SU-DHL-6 (cell line): ENCODE results near the gene CLCC1.

Experiments used
- H2AFZ ChIP-seq: fragments of 200-600 bp; sonication (generic); 2 replicates; pipeline ENCODE4 v1.6.1; 2014; ENCODE audit warnings: low read depth, mild to moderate bottlenecking, moderate library complexity, mixed read lengths, antibody characterized with exemption, low read length; ENCODE audit not compliant: severe bottlenecking
- H3F3A ChIP-seq: fragments of 200-600 bp; shearing (Covaris generic); 2 replicates; pipeline ENCODE4 v1.6.0; 2016; ENCODE audit warnings: antibody characterized with exemption, mild to moderate bottlenecking; ENCODE audit not compliant: insufficient read depth
- H3K27ac ChIP-seq: fragments of 200-600 bp; sonication (generic); 2 replicates; pipeline ENCODE4 v1.5.1; 2016; ENCODE audit warnings: low read depth, mild to moderate bottlenecking, low read length, moderate library complexity, mixed read lengths
- H3K27me3 ChIP-seq: fragments of 200-600 bp; sonication (generic), shearing (Covaris generic); 2 replicates; pipeline ENCODE4 v1.6.0; 2014; ENCODE audit warnings: mild to moderate bottlenecking, low read length
- H3K36me3 ChIP-seq: fragments of 200-600 bp; sonication (generic); 2 replicates; pipeline ENCODE4 v1.6.1; 2014; ENCODE audit warnings: mild to moderate bottlenecking, low read length, mixed read lengths
- H3K4me2 ChIP-seq: fragments of 300-600, 200-600 bp; shearing (Covaris generic), sonication (generic); 2 replicates; pipeline ENCODE4 v1.6.0; 2014; ENCODE audit warnings: low read length, low read depth, mild to moderate bottlenecking; ENCODE audit not compliant: poor library complexity, severe bottlenecking
- H3K4me3 ChIP-seq: fragments of 200-600 bp; sonication (generic); 2 replicates; pipeline ENCODE4 v1.5.1; 2014; ENCODE audit warnings: antibody characterized with exemption, low read length, mild to moderate bottlenecking, mixed read lengths; ENCODE audit not compliant: insufficient read depth, poor library complexity, severe bottlenecking
- H3K79me2 ChIP-seq: fragments of 200-600 bp; sonication (generic); 2 replicates; pipeline ENCODE4 v1.6.1; 2014; ENCODE audit warnings: mild to moderate bottlenecking, low read length, moderate library complexity; ENCODE audit not compliant: insufficient read depth
- H3K9ac ChIP-seq: fragments of 200-600 bp; sonication (generic); 2 replicates; pipeline ENCODE4 v1.7.0; 2014; ENCODE audit warnings: mild to moderate bottlenecking, low read length
- H3K9me2 ChIP-seq: fragments of 200-600 bp; sonication (generic); replicated peaks from 2 replicates; pipeline ENCODE4 v1.6.1; 2014; ENCODE audit warnings: low read length; ENCODE audit not compliant: insufficient read depth
- H3K9me3 ChIP-seq: fragments of 200-600 bp; sonication (generic); 2 replicates; pipeline ENCODE4 v1.6.1; 2014; ENCODE audit warnings: low read length, mixed read lengths; ENCODE audit not compliant: insufficient read depth
- H4K20me1 ChIP-seq: fragments of 200-600 bp; sonication (generic); 2 replicates; pipeline ENCODE4 v1.6.1; 2014; ENCODE audit warnings: low read depth, mild to moderate bottlenecking, antibody characterized with exemption, low read length, moderate library complexity, mixed read lengths
- CTCF ChIP-seq: fragments of 200-600 bp; sonication (generic); IDR thresholded peaks from one replicate; pipeline ENCODE4 v1.5.1; 2017; ENCODE audit warnings: antibody characterized with exemption, mild to moderate bottlenecking, low read length, moderate library complexity; ENCODE audit not compliant: insufficient read depth, poor library complexity, severe bottlenecking
- EZH2phosphoT487 ChIP-seq: fragments of 200-600 bp; sonication (generic), shearing (Covaris generic); conservative IDR thresholded peaks from 2 replicates; pipeline ENCODE4 v1.6.1; 2018; ENCODE audit warnings: mild to moderate bottlenecking, antibody characterized with exemption, low read length, moderate library complexity, mixed read lengths

CLCC1 gene

GRCh38 chr1:108925920-108926319 lies 37.4 kb downstream of the CLCC1 start:
- Histone ChIP-seq H3K4me3 (no peak overlapping the region), H3K27me3 (no peaks in the 10 kb centered on the region), H3K9me3 (no peaks in the 10 kb centered on the region), H3K9ac (no peak overlapping the region), H3F3A (0 out of 2 replicates have a peak, but pooled peaks cover 2% of the 10 kb centered on the region), H3K36me3 (peaks cover 45% of the 10 kb centered on the region), H3K9me2 (no peaks in the 10 kb centered on the region), H4K20me1 (no peaks in the 10 kb centered on the region), H3K27ac (no peak overlapping the region), H3K4me2 (no peak overlapping the region), H3K79me2 (no peaks in the 10 kb centered on the region), H2AFZ (no peak overlapping the region)
- no peak for TF ChIP-seq CTCF
- no peak for TF ChIP-seq EZH2phosphoT487

- Histone ChIP-seq H3K36me3 (peaks cover 8% of the 10 kb centered on the region; the same call in 1 of the 2 replicates), H3F3A (peaks cover 17% of the 10 kb centered on the region; the same call in 1 of the 2 replicates), H4K20me1 (no peaks in the 10 kb centered on the region), H3K4me2 (no peak overlapping the region), H2AFZ (no peak overlapping the region), H3K9me3 (no peaks in the 10 kb centered on the region), H3K4me3 (no peak overlapping the region), H3K9me2 (no peaks in the 10 kb centered on the region), H3K27me3 (no peaks in the 10 kb centered on the region), H3K27ac (no peak overlapping the region), H3K9ac (no peak overlapping the region), H3K79me2 (no peaks in the 10 kb centered on the region)
- no peak for TF ChIP-seq EZH2phosphoT487
- no peak for TF ChIP-seq CTCF
Observed at GRCh38 chr1:108916788-108917187, 46.5 kb downstream of the CLCC1 start.
